Mesenteric fat pad (tissue), 1 donor: ENCODE results near the gene PNKD. TPM values are rescaled to one million over a fixed set of nuclear protein-coding genes. Genes with fewer than 3 reads are reported as not detected.

ENCODE experiments used
- DNase-seq: peaks from one replicate; pipeline ENCODE4 v3.0.0-alpha.2; 2020; ENCODE audit warnings: low spot score
- total RNA-seq: library from RNA; stranded (reverse); fragmentation: NEBNext Ultra II Directional; extraction: Animal tissue kit (Norgen Biotek cat#: 25700); gene quantifications from one replicate; pipeline ENCODE4 v1.2.1, GENCODE V29; 2021
- donor health status: DM: yes; HTN: yes; CAD: no.

Gene PNKD
- total RNA-seq, 1 donor from 2014 or later, result 51.5 TPM

DNA sequence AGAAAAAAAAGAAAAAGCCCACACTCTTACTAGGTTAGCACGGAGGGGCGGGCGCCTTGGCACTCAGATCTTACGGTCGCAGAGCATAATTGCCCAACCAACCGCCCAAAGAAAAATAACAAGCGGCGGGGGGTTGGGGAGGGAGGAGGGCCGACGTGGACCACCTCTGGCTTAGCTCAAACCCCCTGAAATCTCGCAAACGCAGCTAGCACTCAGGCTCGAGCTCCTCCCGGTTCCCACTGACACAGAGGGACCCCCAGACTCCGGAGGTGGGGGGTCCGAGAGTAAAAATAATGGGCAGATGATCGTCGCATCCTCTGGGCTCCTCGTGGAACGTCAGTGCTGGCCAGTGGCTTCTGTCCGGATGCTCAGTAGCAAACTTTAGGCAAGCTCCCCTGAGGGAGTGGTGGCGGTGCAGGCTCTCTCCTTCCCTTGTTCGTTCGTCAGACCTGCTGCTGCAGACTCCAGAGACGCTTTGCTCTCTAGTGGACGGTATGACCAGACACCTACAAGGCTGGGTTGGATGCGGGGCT is 98.4 kb downstream of the PNKD start:
- DNase-seq, result no peak

DNA sequence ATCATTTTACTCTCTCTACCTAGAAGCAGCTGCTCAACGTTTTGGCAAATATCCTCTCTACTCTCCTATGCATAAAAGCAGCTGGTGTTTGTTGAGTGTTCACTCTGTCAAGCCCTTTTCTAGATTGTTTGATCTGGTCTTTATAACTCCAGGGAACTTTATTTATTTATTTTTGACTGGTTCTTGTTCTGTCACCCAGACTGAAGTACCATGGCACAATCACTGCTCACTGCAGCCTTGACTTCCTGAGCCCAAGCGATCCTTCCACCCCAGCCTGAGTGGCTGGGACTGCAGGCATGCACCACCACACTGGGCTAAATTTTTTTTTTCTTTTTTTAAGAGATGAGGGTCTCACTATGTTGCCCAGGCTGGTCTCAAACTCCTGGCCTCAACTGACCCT is 99.0 kb downstream of the PNKD start:
- DNase-seq, result no peak

DNA sequence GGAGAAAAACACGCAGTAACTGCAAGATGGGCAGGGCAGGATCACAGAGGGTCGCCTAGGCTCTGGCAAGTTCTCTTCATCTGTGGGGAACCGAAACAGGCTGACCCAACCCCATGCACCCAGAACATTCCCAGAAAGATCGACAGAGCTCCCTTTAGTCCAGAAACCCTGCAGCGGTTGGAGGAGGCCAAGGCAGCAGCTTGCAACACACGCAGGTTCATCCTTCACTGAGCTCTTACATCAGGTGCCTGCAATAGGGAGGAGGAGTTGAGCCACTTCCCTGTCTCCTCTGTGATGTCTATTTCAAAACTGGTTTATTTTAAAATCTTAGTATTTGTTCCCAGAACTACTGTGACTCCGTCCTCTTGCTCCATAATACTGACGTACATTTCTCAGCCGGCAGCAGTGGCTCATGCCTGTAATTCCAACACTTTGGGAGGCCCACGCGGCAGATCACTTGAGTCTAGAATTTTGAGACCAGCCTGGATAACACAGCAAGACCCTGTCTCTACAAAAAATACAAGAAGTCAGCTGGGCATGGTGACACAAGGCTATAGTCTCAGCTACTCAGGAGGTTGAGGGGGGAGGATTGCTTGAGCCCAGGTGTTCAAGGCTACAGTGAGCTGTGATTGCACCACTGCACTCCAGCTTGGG is 100.2 kb downstream of the PNKD start:
- DNase-seq, result no peak

DNA sequence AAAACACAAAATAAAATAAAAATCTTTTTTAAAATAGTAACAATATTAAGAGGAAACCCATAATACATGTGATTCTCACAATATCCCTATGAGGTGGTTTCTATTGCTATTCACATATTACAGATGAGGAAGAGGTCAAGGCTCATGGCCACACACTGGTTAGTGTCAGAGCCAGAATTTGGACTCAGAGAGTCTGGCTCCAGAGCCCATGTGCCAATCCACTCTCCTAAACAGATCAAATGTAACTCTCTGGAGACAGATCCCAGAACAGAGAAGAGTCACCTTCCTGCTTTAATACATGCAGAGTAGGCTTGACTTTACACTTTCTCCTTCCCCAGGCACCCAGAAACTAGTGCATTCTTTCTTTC is 101.6 kb downstream of the PNKD start:
- no peak for DNase-seq

DNA sequence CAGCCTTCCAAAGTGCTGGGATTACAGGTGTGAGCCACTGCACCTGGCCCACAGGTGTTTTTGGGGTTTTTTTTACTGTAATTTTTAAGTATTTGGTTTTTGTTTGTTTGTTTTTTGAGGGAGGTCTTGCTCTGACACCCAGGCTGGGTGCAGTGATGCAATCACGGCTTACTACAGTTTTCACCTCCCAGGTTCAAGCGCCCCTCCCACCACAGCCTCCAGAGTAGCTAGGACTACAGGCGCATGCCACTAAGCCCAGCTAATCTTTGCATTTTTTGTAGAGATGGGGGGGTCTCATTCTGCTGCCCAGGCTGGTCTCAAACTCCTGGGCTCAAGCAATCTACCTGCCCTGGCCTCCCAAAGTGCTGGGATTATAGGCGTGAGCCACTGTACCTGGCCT is 104.5 kb downstream of the PNKD start:
- DNase-seq, result no peak

DNA sequence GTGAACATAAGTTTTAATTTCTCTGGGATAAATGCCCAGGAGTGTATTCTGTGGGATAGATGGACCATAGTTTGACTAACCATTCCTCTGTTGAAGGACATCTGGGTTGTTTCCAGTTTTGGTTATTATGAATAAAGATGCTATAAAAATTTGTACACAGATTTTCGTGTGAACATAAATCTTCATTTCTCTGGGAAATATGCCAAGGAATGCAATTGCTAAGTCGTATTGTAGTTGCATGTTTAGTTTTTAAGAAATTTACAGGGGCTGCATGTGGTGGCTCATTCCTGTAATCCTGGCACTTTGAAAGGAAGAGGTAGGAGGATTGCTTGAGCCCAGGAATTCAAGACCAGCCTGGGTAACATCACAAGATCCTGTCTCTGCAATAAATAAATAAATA is 104.9 kb downstream of the PNKD start:
- no peak for DNase-seq

DNA sequence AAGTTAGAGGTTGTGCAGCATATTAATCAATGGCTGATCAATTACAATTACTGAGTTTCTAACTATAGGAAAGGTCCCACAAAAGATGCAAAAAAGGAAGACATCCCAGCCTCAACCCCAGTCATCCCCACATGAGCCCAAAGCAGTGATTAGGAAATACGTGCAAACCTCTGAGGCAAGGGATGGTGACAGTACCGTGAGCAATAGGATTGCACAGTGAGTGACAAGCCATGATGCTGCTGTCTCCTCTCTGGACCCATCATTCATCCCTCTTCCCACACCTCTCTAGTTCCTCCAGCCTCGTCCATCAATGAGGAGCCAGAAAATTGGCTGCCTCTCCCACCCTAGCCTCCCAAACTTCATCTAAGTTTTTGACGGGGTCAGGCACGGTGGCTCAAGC is 107.7 kb downstream of the PNKD start:
- no peak for DNase-seq

DNA sequence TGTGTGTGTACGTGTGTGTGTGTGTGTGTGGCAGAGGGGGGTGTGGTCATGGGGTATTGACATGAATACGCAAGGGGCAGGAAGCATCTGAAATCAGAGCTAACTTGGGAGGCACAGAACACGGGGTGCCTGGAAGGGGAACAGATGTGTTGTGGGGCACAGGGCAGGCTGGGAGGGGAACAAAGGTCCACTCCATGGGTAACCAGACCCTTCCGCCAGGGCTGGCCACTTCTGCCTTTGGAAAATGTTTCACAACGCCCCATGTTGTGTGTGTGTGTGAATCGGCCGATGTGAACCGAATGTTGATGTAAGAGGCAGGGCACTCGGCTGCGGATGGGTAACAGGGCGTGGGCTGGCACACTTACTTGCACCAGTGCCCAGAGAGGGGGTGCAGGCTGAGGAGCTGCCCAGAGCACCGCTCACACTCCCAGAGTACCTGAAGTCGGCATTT is 111.6 kb downstream of the PNKD start, which contains the start of gene SLC11A1:
SLC11A1 (plus strand) TSS at position 358 of the 451 bp plus-strand sequence. CDS start 96 bp downstream, outside the sequence.
- DNase-seq, result no peak

DNA sequence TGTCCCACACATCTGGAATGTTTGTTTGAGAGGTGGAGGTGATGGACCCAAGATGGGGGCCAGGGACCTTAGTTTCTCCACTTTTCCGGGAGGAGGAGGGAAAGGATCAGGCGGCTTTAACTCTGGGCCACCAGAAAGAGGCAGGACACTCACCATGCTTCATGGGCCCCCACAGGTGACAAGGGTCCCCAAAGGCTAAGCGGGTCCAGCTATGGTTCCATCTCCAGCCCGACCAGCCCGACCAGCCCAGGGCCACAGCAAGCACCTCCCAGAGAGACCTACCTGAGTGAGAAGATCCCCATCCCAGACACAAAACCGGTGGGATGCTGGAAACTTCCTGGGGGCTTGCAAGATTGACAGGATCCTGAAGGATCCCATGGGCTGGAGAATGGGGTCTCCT is 112.5 kb downstream of the PNKD start:
- DNase-seq, result no peak

DNA sequence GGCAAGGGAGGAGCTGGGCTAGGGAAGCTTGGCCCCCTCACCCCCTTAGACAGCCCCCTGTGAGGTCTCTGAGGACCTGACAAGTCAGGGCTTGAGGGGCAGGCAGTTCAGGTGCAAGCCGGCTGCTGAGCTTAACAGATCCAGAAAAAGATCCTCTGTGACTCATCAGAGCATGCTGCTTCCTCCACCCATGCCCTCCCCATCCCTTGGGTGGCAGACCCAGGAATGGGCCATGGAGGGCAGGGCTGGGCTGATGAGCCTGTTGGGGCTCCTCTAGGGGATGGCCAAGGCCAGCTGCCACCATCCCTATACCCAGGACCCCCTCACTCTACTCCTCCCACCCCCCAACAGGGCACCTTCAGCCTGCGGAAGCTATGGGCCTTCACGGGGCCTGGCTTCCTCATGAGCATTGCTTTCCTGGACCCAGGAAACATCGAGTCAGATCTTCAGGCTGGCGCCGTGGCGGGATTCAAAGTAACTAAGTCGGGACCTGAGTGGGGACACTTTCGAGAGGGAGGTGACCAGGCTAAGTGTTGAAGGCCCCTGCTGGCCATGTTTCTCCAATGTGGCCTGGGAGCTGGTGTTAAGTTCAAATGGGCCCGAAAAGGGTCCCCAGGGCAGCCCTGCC is 113.7 kb downstream of the PNKD start:
- no peak for DNase-seq

DNA sequence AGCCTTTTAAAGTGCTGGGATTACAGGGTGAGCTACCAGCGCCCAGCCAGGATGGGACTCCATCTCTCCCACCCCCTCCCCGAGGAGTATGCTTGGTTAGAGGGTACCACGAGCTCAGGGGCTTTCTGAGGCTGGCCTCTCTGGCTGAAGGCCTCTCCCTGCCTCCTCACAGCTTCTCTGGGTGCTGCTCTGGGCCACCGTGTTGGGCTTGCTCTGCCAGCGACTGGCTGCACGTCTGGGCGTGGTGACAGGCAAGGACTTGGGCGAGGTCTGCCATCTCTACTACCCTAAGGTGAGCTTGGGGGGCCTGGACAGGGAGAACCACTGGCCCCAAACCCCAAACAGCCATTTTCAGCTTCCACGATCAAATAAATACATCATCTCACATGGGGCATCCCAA is 114.7 kb downstream of the PNKD start:
- DNase-seq, result no peak

DNA sequence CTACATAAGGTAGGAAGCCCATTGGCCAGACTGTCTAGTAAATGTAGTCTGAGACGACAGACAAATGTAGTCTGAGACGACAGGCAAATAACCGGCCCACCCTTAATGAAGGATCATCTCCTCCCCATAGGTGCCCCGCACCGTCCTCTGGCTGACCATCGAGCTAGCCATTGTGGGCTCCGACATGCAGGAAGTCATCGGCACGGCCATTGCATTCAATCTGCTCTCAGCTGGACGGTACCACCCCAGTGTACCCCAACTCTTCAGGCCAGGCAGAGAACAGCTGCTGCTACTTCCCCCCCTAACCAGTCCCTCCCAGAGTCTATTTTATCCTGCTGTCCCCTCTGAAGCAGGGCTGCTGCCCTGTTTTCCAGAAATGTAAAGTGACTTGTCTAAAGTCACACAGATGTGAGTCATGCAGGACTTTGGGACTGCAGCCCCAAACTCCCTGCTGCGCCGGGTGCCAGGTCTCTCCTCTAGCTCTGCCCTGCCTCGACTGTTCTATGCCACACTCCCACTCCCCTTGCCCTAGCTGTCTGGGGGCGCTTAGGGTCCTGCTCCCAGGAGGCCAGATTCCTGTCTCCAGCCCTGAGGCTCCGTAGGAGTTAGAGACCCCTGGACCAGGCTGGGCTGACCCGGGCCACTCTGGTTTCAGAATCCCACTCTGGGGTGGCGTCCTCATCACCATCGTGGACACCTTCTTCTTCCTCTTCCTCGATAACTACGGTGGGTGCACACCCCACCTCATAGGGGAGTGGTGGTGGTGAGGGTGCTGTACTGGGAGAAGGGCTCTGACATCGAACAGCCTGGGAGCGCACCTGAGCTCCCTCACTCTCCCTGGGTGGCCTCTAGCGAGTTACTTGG is 116.4 kb downstream of the PNKD start:
- DNase-seq, result no peak

DNA sequence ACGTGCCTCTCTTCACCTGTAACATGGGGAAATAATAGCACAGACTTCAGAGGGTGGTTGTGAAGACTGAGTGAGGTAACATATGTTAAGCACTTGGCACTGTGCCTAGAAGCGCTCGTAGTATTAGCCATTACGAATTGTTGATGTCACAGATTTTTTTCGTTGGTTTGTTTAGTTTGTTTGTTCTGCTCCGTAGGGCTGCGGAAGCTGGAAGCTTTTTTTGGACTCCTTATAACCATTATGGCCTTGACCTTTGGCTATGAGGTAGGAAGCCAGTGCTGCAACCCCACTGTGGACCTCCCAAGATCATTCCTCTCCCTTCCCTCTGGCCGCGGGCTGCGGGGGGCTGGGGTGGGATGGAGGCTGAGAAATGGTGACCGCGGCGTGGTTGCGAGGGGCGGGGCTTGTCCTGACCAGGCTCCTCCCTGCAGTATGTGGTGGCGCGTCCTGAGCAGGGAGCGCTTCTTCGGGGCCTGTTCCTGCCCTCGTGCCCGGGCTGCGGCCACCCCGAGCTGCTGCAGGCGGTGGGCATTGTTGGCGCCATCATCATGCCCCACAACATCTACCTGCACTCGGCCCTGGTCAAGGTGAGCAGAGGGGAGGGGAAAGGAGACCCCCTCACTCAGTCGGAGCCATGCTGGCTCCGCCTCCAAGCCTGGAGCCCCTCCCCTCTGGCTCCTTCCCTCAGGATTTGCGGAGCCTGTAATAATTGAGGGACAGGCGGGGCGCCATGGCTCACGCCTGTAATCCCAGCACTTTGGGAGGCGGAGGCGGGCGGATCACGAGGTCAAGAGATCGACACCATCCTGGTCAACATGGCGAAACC is 117.3 kb downstream of the PNKD start:
- no peak for DNase-seq

DNA sequence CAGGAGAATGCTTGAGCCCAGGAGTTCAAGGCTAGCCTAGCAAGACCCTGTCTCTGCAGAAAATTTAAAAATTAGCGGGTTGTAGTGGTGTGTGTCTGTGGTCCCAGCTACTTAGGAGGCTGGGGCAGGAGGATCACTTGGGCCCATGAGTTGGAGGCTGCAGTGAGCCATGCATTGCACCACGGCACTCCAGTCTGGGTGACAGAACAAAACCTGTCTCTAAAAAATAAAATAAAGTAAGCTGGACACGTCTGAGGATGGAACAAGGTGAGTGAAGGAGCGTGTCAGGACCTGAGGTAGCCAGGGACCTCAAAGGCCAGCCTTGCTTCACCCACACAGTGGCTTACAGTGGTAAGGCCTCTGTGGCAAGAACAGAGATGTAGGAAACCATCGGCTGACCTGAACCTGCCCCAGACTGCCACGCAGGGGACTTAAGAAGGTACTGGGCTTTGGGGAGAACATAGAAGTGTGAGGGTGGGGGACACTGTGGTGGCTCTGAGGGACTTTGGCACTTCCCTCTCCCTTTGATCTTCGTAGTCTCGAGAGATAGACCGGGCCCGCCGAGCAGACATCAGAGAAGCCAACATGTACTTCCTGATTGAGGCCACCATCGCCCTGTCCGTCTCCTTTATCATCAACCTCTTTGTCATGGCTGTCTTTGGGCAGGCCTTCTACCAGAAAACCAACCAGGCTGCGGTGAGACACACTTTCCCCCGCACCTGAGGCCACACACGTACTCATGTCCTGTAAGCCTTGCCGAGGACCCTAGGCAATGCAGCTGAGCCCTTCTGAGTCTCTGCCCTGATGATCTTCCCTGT is 119.2 kb downstream of the PNKD start:
- DNase-seq, result no peak

DNA sequence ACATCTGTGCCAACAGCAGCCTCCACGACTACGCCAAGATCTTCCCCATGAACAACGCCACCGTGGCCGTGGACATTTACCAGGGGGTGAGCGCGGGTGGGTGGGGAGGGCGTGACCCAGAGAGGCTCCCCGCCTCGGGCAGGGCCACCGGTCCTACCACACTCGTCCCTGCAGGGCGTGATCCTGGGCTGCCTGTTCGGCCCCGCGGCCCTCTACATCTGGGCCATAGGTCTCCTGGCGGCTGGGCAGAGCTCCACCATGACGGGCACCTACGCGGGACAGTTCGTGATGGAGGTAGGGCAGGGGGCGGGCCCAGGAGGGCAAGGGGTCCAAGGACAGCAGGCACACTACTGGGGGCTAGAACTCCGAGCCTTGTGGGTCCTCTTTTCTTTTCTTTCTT is 120.9 kb downstream of the PNKD start:
- DNase-seq, result no peak

DNA sequence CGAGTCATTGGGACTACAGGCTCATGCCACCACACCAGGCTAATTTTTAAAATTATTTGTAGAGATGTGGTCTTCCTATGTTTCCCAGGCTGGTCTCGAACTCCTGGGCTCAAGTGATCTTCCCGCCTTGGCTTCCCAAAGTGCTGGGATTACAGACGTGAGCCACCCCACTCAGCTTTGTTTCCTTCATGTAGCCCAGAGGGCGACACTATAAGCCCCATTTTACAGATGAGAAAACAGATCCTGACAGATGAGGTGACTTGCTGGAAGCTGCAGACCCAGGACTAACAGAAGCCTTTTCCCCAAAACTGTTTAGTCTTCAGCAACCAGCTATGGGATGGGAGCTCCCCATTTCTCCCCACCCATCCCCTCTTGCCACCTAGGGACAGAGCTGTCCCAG is 122.1 kb downstream of the PNKD start:
- DNase-seq, result no peak

DNA sequence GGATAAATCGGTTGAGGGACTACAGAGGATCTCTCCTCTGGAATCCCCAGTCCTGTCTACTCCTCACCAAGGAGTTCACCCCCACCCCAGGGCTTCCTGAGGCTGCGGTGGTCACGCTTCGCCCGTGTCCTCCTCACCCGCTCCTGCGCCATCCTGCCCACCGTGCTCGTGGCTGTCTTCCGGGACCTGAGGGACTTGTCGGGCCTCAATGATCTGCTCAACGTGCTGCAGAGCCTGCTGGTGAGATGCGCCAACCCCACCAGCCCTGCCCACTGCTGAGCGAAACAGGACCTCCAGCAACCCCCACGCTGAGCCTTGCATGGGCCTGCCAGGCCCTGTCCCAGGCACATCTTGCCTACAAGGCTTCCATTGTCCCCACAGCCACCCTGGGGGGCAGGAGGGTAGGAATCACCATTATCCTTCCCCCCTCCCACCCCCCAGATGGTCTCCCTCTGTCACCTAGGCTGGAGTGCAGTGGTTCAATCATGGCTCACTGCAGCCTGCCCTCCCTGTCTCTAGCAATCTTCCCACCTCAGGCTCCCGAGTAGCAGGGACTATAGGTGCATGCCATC is 122.7 kb downstream of the PNKD start:
- no peak for DNase-seq

DNA sequence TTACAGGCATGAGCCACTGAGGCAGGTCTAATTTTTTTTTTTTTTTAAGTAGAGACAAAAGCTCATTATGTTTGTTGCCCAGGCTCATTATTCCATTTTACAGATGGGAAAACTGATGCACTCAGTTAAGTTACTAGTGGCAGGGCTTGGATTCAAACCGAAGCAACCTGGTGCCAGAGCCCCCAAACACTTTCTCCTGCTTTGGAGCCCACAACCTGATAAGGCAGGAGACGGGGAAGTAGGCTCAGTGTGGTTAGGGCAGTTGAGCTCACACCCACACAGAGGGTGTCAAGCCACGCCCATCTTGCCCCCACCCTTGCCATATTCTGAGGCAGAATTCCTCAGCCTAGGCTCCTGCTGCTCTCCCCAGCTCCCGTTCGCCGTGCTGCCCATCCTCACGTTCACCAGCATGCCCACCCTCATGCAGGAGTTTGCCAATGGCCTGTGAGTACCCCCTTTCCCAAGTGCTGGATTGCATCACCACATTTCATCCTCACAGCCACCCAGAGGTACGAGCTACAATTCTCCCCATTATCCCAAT is 123.5 kb downstream of the PNKD start:
- no peak for DNase-seq

DNA sequence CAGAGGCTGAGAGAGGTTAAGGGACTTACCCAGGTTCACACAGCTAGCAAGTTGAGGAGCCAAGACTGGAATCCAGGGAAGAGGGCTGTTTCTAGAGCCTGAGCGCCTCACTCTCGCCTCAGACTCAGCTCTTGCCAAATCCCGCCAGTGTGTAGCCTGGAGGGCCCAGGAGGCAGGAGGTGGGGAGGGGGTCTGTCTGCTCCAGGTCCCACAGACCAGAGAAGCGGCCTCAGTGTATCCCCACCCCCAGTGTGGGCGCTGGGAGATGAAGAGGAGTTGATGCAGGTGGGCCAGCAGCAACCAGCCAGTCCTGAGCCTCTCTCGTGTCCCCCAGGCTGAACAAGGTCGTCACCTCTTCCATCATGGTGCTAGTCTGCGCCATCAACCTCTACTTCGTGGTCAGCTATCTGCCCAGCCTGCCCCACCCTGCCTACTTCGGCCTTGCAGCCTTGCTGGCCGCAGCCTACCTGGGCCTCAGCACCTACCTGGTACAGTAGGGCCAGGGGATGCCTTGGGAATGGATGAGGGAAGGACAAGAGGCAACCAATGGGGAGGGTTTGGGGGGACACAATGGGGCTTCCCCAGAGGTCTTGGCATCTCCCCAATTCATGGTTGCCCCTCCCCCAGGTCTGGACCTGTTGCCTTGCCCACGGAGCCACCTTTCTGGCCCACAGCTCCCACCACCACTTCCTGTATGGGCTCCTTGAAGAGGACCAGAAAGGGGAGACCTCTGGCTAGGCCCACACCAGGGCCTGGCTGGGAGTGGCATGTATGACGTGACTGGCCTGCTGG is 124.2 kb downstream of the PNKD start:
- no peak for DNase-seq
